Right kidney (tissue), 1 donor: ENCODE measurements around the gene CERCAM.
"Not testable (repeated sequence)": the region's sequence is repeated elsewhere in the genome, so short reads cannot be mapped to it uniquely, and the experiment has no call there.

Experiments
- DNase-seq: peaks from one replicate; pipeline ENCODE4 v3.0.0-alpha.2; 2016

Gene CERCAM

GRCh38 chr9:128416432-128417019 is 4.1 kb upstream of the CERCAM start:
- no peak for DNase-seq

- DNase-seq: no peak
Measured at GRCh38 chr9:128419061-128419925, 1.4 kb upstream of the CERCAM start.

- peak; percentile 92 for DNase-seq
Measured at GRCh38 chr9:128420060-128420650, 502 bp upstream of the CERCAM start.

- DNase-seq: no peak
Measured at GRCh38 chr9:128421482-128421996, 882 bp downstream of the CERCAM start.

- DNase-seq: not testable (repeated sequence)
Measured at GRCh38 chr9:128422022-128422782, 1.5 kb downstream of the CERCAM start.

- DNase-seq: no peak
Measured at GRCh38 chr9:128422783-128423150, 2.1 kb downstream of the CERCAM start.

GRCh38 chr9:128423356-128423755 is 2.7 kb downstream of the CERCAM start:
- not testable (repeated sequence) for DNase-seq

- DNase-seq: no peak
Measured at GRCh38 chr9:128424268-128424780, 3.7 kb downstream of the CERCAM start.

- DNase-seq: no peak
Measured at GRCh38 chr9:128428644-128429512, 8.2 kb downstream of the CERCAM start.

GRCh38 chr9:128429513-128430086 is 8.9 kb downstream of the CERCAM start:
- no peak for DNase-seq

- DNase-seq: no peak
Measured at GRCh38 chr9:128431207-128431606, 10.6 kb downstream of the CERCAM start.

- DNase-seq: no peak
Measured at GRCh38 chr9:128434340-128434739, 13.7 kb downstream of the CERCAM start.

- DNase-seq: no peak
Measured at GRCh38 chr9:128435611-128436010, 15.0 kb downstream of the CERCAM start.

GRCh38 chr9:128438343-128439109 is 17.9 kb downstream of the CERCAM start:
- DNase-seq: peak; percentile 59

GRCh38 chr9:128439273-128439672 is 18.6 kb downstream of the CERCAM start:
- no peak for DNase-seq

GRCh38 chr9:128442150-128442549 is 21.5 kb downstream of the CERCAM start:
- no peak for DNase-seq

- DNase-seq: not testable (repeated sequence)
Measured at GRCh38 chr9:128446505-128446904, 25.8 kb downstream of the CERCAM start.

GRCh38 chr9:128448746-128449145 is 28.1 kb downstream of the CERCAM start:
- DNase-seq: no peak

- DNase-seq: no peak
Measured at GRCh38 chr9:128454991-128455390, 34.3 kb downstream of the CERCAM start.
